HepG2 (cell line): ENCODE results near the gene RBBP8. TPM values are rescaled to one million over a fixed set of nuclear protein-coding genes. Genes with fewer than 3 reads are reported as not detected.

Source experiments
- ATAC-seq: fragments of 200-7000 bp; cut with Tn5 transposase; 3 replicates; pipeline ENCODE4 v1.9.1; 2020; ENCODE audit warnings: mild to moderate bottlenecking, moderate library complexity
- BruUV-seq: library from RNA; stranded (reverse); fragments of 400-500 nt; replicated peaks from 2 replicates; lab custom pipeline; 2021; lab: Mats Ljungman, UMichigan
- CTCF ChIA-PET: fragments of 300-600 bp; formaldehyde crosslinking; extraction: SDS; loops from one replicate; lab custom pipeline; 2021; ENCODE audit warnings: low total read pairs, inconsistent platforms, low intra/inter-chr PET ratio; lab: Yijun Ruan, JAX
- POLR2A ChIA-PET: fragments of 350-600 bp; sonication (Branson Sonifier 250); formaldehyde crosslinking; loops from one replicate; lab custom pipeline; 2020; ENCODE audit warnings: antibody characterized with exemption, inconsistent platforms; lab: Yijun Ruan, JAX
- DNase-seq: peaks from one replicate; pipeline ENCODE4 v3.0.0-alpha.2; 2015; ENCODE audit warnings: low spot score
- FAIRE-seq: peaks from 3 replicates; lab custom pipeline; 2011; peaks lifted over from hg19 to GRCh38; lab: Jason Lieb, UNC
- H2AFZ ChIP-seq: one replicate; pipeline ENCODE4 v1.6.1; 2011; ENCODE audit warnings: low read length, inconsistent platforms
- H3K27ac ChIP-seq: fragments of 300-600 bp; 3 replicates; pipeline ENCODE4 v1.8.0; 2011; ENCODE audit warnings: mixed run types, mild to moderate bottlenecking, mixed read lengths, low read length, inconsistent platforms; ENCODE audit not compliant: insufficient read depth; ENCODE audit errors: extremely low read length
- H3K27me3 ChIP-seq, 2 experiments: fragments of 200-600 bp in 1 of 2; 2 replicates in 1 of 2; 3 replicates in 1 of 2; pipeline versions ENCODE4 v1.6.0 to v1.8.0; 2011; ENCODE audit warnings: low read length in 2 of 2, mild to moderate bottlenecking in 2 of 2, moderate library complexity in 2 of 2, inconsistent platforms in 1 of 2; ENCODE audit not compliant: insufficient read depth in 2 of 2, control insufficient read depth in 1 of 2
- H3K36me3 ChIP-seq, 2 experiments: fragments of 200-600 bp in 1 of 2; replicated peaks in 1 of 2; 2 replicates in 1 of 2; 3 replicates in 1 of 2; pipeline versions ENCODE4 v1.5.1 to v1.8.0; 2011; ENCODE audit warnings: low read length in 2 of 2, inconsistent platforms in 1 of 2; ENCODE audit not compliant: insufficient read depth in 2 of 2, control insufficient read depth in 1 of 2
- H3K4me1 ChIP-seq: 2 replicates; pipeline ENCODE4 v1.5.1; 2012; ENCODE audit warnings: low read length, inconsistent platforms; ENCODE audit not compliant: insufficient read depth
- H3K4me2 ChIP-seq: 2 replicates; pipeline ENCODE4 v1.6.0; 2011; ENCODE audit warnings: low read depth, low read length, inconsistent platforms
- H3K4me3 ChIP-seq, 3 experiments: fragments of 200-600 bp in 1 of 3; sonication (generic), shearing (Covaris generic) in 1 of 3; replicated peaks in 1 of 3; 2 replicates each; pipeline ENCODE4 v1.5.1; 2011 to 2016; ENCODE audit warnings: low read length in 3 of 3, inconsistent platforms in 2 of 3, low read depth in 2 of 3, mild to moderate bottlenecking in 2 of 3, control low read depth in 1 of 3, mixed read lengths in 1 of 3; ENCODE audit not compliant: insufficient read depth in 1 of 3
- H3K79me2 ChIP-seq: one replicate; pipeline ENCODE4 v1.6.1; 2011; ENCODE audit warnings: low read length, inconsistent platforms; ENCODE audit not compliant: insufficient read depth
- H3K9ac ChIP-seq: 2 replicates; pipeline ENCODE4 v1.6.0; 2011; ENCODE audit warnings: mild to moderate bottlenecking, low read depth, low read length, inconsistent platforms; ENCODE audit not compliant: insufficient read depth
- H3K9me3 ChIP-seq: 2 replicates; pipeline ENCODE4 v1.5.1; 2012; ENCODE audit warnings: mild to moderate bottlenecking, low read length
- H4K20me1 ChIP-seq: 2 replicates; pipeline ENCODE4 v1.6.0; 2011; ENCODE audit warnings: inconsistent platforms, mild to moderate bottlenecking, low read length, moderate library complexity; ENCODE audit not compliant: insufficient read depth
- GLI4 ChIP-seq: sonication (generic); formaldehyde crosslinking; IDR thresholded peaks from 2 replicates; pipeline ENCODE4 v1.5.1; 2020; ENCODE audit warnings: missing genetic modification reagents, mild to moderate bottlenecking, moderate library complexity, borderline replicate concordance
- IRF1 ChIP-seq: sonication (generic); formaldehyde crosslinking; IDR thresholded peaks from 2 replicates; pipeline ENCODE4 v1.4.0; 2020; ENCODE audit warnings: low read depth, mild to moderate bottlenecking, missing genetic modification reagents
- MXD4 ChIP-seq: IDR thresholded peaks from 2 replicates; pipeline ENCODE4 v1.6.1; 2016; ENCODE audit warnings: mild to moderate bottlenecking, missing biosample characterization, missing genetic modification reagents
- NFE2 ChIP-seq: sonication (generic); formaldehyde crosslinking; IDR thresholded peaks from 2 replicates; pipeline ENCODE4 v1.4.0; 2020; ENCODE audit warnings: missing genetic modification reagents
- XBP1 ChIP-seq: sonication (generic); formaldehyde crosslinking; IDR thresholded peaks from 2 replicates; pipeline ENCODE4 v1.5.0; 2020; ENCODE audit warnings: missing genetic modification reagents
- XRCC5 ChIP-seq: fragments of 200-400 bp; formaldehyde crosslinking; optimal IDR thresholded peaks from 2 replicates; pipeline ENCODE3; 2017; ENCODE audit warnings: mild to moderate bottlenecking, low read length
- ZNF138 ChIP-seq: sonication (generic); formaldehyde crosslinking; IDR thresholded peaks from 2 replicates; pipeline ENCODE4 v1.5.0; 2020; ENCODE audit warnings: mild to moderate bottlenecking, low read depth, missing genetic modification reagents
- ZNF205 ChIP-seq: IDR thresholded peaks from 2 replicates; pipeline ENCODE4 v1.6.1; 2018; ENCODE audit warnings: missing biosample characterization, missing genetic modification reagents
- ZNF251 ChIP-seq: sonication (generic); formaldehyde crosslinking; IDR thresholded peaks from 2 replicates; pipeline ENCODE4 v1.9.0; 2021; ENCODE audit warnings: mild to moderate bottlenecking, missing genetic modification reagents
- ZNF292 ChIP-seq: sonication (generic); formaldehyde crosslinking; IDR thresholded peaks from 2 replicates; pipeline ENCODE4 v1.8.1; 2022; ENCODE audit warnings: mild to moderate bottlenecking, low read depth, missing genetic modification reagents, borderline replicate concordance
- ZNF354B ChIP-seq: sonication (generic); formaldehyde crosslinking; IDR thresholded peaks from 2 replicates; pipeline ENCODE4 v1.8.0; 2022; ENCODE audit warnings: mild to moderate bottlenecking, missing genetic modification reagents
- ZNF577 ChIP-seq: sonication (generic); formaldehyde crosslinking; IDR thresholded peaks from 2 replicates; pipeline ENCODE4 v1.4.0; 2020; ENCODE audit warnings: mild to moderate bottlenecking, low read depth, missing genetic modification reagents, borderline replicate concordance
- WGBS: methylation state at CpG from one replicate; pipeline ENCODE4 v1.1.6; 2017; ENCODE audit warnings: low lambda C conversion rate; 5-methylcytosine and 5-hydroxymethylcytosine counted together
- in situ Hi-C: cut with HindIII; loops from 2 replicates; pipeline ENCODE4 v1.10.0; 2017; ENCODE audit warnings: low pct_unique_long_range_greater_than_20kb; ENCODE audit not compliant: extremely low pct_ligation_motif_present
- intact Hi-C: fragments of 100-400 bp; cut with micrococcal nuclease; formaldehyde crosslinking; loops from one replicate; pipeline ENCODE4 v1.10.0; 2022; ENCODE audit not compliant: unreplicated experiment
- polyA plus RNA-seq, 8 experiments: library from polyadenylated mRNA; depleted of rRNA in 3 of 8; stranded (reverse) in 7 of 8; unstranded in 1 of 8; fragments of >200 nt; fragmentation: Illumina TruSeq in 4 of 8; extraction: Trizol in 4 of 8; gene quantifications; 2 replicates each; pipeline versions ENCODE4 v1.2.1 to v1.2.3, GENCODE V29; 2011 to 2016; ENCODE audit warnings: low read depth in 4 of 8, missing spikeins in 1 of 8, mixed read lengths in 1 of 8; ENCODE audit not compliant: insufficient read depth in 1 of 8
- total RNA-seq, 5 experiments: library from RNA; depleted of rRNA; stranded (reverse); fragments of >200 nt; fragmentation: Illumina TruSeq; extraction: Trizol; gene quantifications; 2 replicates each; pipeline ENCODE4 v1.2.3, GENCODE V29; 2016; ENCODE audit warnings: low read depth in 1 of 5
- TF ChIP-seq, protein P1 (sequence below): sonication (generic); formaldehyde crosslinking; IDR thresholded peaks from 2 replicates; pipeline ENCODE4 v1.8.0; 2022; ENCODE audit warnings: mild to moderate bottlenecking, missing genetic modification reagents, moderate library complexity
- TF ChIP-seq, protein P2 (sequence below): sonication (generic); formaldehyde crosslinking; IDR thresholded peaks from 2 replicates; pipeline ENCODE4 v1.4.0; 2020; ENCODE audit warnings: missing genetic modification reagents

The RBBP8 gene
- total and polyA plus RNA-seq, 2 of the 13 experiments (the other 11 are each of a cell fraction or from before 2014, with no cell fraction given) = 14.2 to 47.4 TPM

GRCh38 chr18:22964116-22964515 is 31.0 kb downstream of the RBBP8 start (continued):
- TF ChIP-seq, protein P1, sequence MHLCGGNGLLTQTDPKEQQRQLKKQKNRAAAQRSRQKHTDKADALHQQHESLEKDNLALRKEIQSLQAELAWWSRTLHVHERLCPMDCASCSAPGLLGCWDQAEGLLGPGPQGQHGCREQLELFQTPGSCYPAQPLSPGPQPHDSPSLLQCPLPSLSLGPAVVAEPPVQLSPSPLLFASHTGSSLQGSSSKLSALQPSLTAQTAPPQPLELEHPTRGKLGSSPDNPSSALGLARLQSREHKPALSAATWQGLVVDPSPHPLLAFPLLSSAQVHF (CRISPR knock-in tag) = no peak

DNA sequence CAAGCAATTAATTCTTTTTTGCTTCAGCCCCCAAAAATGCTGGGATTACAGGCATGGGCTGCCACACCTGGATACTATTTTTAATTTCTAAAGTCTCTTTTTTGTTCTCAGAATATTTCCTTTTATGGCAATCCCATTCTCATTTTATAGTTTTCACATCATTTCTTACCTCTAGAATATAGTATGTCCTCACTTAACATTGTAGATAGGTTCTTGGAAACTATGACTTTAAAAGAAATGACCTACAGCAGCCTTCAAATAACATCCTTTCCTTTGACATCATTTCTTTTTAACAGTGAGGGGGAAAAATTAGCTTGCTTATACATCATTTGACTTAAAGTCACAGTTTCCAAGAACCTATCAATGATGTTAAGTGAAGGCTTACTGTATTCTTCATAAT is 31.6 kb downstream of the RBBP8 start:
- Histone ChIP-seq H3K4me2 (no peak overlapping the region), H3K9me3 (no peaks in the 10 kb centered on the region), H3K9ac (no peak overlapping the region), H3K36me3 (peaks cover 0 to 28% of the 10 kb centered on the region in 2 experiments; a peak in 2 of 5 replicates), H3K79me2 (peaks cover 2% of the 10 kb centered on the region), H4K20me1 (no peaks in the 10 kb centered on the region)
- POLR2A ChIA-PET = no interaction called here
- no peak for ATAC-seq
- no peak for DNase-seq
- no peak for FAIRE-seq
- intact Hi-C loops (no loop called here), in situ Hi-C loops (no loop called here)
- no peak for TF ChIP-seq ZNF138 (CRISPR knock-in tag)
- TF ChIP-seq ZNF577 (CRISPR knock-in tag) = no peak
- TF ChIP-seq ZNF354B = no peak
- no peak for TF ChIP-seq ZNF251
- TF ChIP-seq, all 625 proteins: peak for 0
- Histone ChIP-seq H2AFZ (no peak overlapping the region), H3K27ac (no peak overlapping the region), H3K4me3 (no peak overlapping the region), H3K27me3 (no peaks in the 10 kb centered on the region), H3K4me1 (peaks cover 13% of the 10 kb centered on the region)
- CTCF ChIA-PET = no interaction called here
- no TSS peak for BruUV-seq

GRCh38 chr18:22971038-22971437 is 37.9 kb downstream of the RBBP8 start:
- H3K27me3 ChIP-seq = no peaks in the 10 kb centered on the region
- H3K4me2 ChIP-seq = no peak overlapping the region
- no TSS peak for BruUV-seq
- H3K9ac ChIP-seq = no peak overlapping the region
- in situ Hi-C loops (loop anchor here (10.0 kb wide), 1 partner anchor 156 kb away; no protein-coding TSS in a partner anchor), intact Hi-C loops (no loop called here)
- peaks cover 0 to 26% of the 10 kb centered on the region in 2 experiments; a peak in 2 of 5 replicates for H3K36me3 ChIP-seq
- FAIRE-seq (no peak), ATAC-seq (no peak), DNase-seq (no peak)
- no peaks in the 10 kb centered on the region for H3K4me1 ChIP-seq
- H3K27ac ChIP-seq = no peak overlapping the region
- ChIA-PET CTCF (no interaction called here), POLR2A (no interaction called here)
- no peak overlapping the region for H2AFZ ChIP-seq
- H3K79me2 ChIP-seq = peaks cover 2% of the 10 kb centered on the region
- H3K4me3 ChIP-seq = no peak overlapping the region
- no peaks in the 10 kb centered on the region for H4K20me1 ChIP-seq
- 96% methylated on average over 3 of the region's 3 CpGs for WGBS
- no peaks in the 10 kb centered on the region for H3K9me3 ChIP-seq
- TF ChIP-seq IRF1 (CRISPR knock-in tag) = no peak
- no peak for TF ChIP-seq GLI4 (CRISPR knock-in tag)
- no peak for TF ChIP-seq ZNF292 (CRISPR knock-in tag)
- TF ChIP-seq NFE2 (CRISPR knock-in tag) = no peak
- TF ChIP-seq XBP1 (CRISPR knock-in tag) = no peak
- TF ChIP-seq ZNF251 = no peak
- no peak for TF ChIP-seq MXD4
- TF ChIP-seq XRCC5 = no peak
- TF ChIP-seq, protein P2, sequence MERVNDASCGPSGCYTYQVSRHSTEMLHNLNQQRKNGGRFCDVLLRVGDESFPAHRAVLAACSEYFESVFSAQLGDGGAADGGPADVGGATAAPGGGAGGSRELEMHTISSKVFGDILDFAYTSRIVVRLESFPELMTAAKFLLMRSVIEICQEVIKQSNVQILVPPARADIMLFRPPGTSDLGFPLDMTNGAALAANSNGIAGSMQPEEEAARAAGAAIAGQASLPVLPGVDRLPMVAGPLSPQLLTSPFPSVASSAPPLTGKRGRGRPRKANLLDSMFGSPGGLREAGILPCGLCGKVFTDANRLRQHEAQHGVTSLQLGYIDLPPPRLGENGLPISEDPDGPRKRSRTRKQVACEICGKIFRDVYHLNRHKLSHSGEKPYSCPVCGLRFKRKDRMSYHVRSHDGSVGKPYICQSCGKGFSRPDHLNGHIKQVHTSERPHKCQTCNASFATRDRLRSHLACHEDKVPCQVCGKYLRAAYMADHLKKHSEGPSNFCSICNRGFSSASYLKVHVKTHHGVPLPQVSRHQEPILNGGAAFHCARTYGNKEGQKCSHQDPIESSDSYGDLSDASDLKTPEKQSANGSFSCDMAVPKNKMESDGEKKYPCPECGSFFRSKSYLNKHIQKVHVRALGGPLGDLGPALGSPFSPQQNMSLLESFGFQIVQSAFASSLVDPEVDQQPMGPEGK (CRISPR knock-in tag) = no peak
- no peak for TF ChIP-seq ZNF205 (CRISPR knock-in tag)
